HG02885 (cell line): ENCODE results near the gene SDCBP2.

Source experiments
- ATAC-seq: cut with Tn5 transposase; IDR thresholded peaks from one replicate; pipeline ENCODE4 v1.9.1; 2021; ENCODE audit warnings: mild to moderate bottlenecking; ENCODE audit not compliant: unreplicated experiment, poor library complexity

SDCBP2 gene

DNA sequence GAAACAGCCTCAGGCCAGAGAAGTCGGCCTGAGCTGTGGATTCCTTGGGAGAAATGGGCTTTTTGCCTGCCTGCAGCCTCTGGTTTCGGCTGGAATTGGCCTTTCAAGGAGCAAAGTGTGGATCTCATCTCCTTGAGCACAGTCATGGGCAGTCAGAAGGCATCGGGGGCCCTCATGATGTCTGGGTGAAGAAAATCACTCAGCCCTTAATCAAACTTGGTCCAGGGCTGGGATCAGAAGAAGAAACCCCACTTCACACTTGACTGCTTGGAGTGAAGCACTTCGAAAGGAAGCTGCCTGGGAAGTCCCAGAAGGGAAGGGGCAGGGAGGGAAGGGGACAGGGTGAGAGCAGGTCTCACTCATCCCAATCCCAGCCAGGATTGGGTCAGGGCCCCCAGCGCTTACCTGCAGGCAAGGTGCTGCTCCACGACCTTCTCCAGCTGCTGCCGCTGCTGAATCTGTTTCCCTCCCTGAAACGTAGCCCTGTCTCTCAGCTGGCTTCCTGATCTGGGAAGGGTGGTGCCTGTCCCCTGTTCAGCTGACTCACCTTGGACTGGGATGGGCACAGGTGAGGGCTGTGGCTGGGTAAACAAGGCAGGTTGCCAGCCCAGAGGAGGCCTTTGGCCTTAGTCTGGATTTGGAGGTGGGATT, at the start of gene SDCBP2:
Gene SDCBP2 (minus strand): TSS at position 460 of the 651 bp plus-strand sequence. CDS start 8,723 bp downstream, outside the sequence.
- no peak for ATAC-seq

DNA sequence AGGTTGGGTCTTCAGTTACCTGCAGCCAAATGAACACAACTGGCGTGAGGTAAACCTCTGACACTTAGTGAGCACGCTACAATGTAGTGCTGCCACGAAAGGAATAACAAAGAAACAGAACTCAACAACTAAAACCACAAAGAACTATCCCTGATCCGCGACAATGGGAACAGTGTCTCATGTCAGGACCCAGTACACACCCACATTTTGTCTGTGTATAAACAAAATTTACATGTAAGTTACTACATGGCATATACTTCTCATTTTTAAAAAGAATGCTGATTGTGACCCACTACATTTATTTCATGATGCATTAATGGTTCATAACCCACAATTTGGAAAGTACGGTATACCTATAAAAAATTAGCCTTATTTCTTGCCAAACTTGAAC, 49.8 kb upstream of the SDCBP2 start:
- no peak for ATAC-seq

- ATAC-seq, result no peak
These were observed 49.2 kb upstream of the SDCBP2 start for GRCh38 chr20:1377984-1378734.

DNA sequence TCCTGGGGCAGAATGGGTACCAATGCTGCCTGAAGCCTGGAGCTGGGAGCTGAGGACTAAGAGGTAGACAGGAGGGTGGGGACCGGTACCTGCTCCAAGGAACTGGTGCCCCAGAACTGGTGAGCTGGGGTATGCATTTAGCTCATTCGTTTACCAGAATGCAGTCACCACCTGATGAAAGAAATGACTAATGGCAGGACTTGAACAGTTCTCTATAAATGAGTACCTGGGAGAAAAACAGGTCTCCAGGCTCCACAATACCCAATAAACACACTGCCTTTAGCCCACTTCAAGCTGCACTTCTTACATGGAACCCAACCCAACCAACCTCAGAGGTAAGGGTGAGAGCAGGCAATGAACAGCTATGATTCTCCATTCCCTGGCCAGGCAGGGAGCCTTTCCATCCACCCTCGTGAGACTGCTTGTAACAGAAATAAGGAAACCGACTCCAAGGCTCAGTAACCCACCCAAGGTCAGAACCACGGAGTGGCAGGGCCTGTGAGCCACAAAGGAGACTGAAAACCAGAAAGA, 48.5 kb upstream of the SDCBP2 start:
- peak; percentile 45 for ATAC-seq

- ATAC-seq, result no peak
These were observed 47.7 kb upstream of the SDCBP2 start for GRCh38 chr20:1376408-1377270.

GRCh38 chr20:1376007-1376406, 47.1 kb upstream of the SDCBP2 start:
- ATAC-seq, result no peak

- ATAC-seq, result no peak
These were observed 46.6 kb upstream of the SDCBP2 start for GRCh38 chr20:1375515-1375914.

- no peak for ATAC-seq
These were observed 45.3 kb upstream of the SDCBP2 start for GRCh38 chr20:1374246-1374645.

GRCh38 chr20:1373614-1374013, 44.7 kb upstream of the SDCBP2 start:
- ATAC-seq, result no peak

DNA sequence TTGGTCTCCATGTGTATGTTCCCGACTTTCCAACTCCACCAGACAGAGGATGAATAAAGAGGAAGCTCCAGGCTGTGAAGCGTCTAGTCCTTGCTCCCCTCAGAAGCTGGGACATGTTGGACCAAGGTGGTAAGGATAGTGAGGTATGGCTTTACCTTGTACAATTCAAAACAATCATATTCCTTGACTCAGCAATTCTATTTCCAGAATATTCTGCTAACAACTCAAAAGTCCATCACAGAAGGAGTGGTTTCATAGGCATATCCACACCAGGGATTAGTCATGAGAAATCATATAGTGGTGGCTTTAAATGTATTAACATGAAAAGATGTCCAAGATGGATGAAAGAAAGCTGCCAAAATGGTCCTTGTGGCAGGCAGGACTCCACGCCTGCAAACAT, 44.1 kb upstream of the SDCBP2 start:
- no peak for ATAC-seq

GRCh38 chr20:1371830-1372539, 43.0 kb upstream of the SDCBP2 start:
- ATAC-seq, result no peak

DNA sequence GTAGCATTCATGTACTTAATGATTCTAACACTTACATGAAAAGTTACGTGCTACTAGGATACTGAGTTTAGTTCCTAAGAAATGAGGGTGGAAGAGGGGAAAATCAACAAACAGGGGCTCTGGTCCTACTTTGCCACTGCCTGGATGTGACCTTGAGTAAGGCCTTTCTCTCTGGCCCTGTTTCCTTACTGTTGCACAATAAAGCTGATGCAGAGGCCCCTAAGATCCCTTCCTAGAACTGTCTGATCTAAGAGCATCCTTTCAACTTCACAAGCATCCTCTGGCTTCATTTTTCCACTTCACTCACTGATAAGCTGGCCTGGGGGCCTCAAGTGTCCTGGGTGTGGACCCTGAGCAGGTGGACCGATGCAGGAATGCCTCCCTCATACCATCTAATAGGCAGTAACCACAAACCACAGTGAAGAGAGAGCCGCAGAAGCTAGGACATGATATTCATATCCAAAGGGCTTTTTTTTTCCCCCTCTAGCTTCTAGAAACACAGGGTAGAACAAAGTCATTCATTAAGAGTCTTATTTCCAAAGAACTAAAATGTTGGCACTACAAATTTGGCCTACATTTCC, 42.4 kb upstream of the SDCBP2 start:
- no peak for ATAC-seq

- no peak for ATAC-seq
These were observed 41.7 kb upstream of the SDCBP2 start for GRCh38 chr20:1370548-1371110.

DNA sequence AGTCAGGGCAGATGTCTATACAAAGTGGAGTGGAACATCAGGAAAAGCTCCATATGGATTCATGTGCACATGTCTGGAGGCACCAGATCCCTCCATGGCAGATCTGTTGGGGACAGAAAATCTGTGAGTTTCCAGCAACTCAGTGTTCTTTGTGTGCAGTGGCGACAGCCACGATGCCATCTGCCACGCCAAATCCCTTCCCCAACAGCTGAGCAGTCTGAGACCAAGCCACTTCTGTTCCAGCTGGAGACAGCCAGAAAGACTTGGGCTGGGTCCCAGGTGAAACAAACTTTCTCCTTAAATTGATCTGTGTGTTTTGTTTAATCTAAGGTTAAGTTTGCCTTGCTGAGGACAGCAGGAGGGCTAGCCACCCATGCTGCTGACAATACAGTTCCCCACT, 41.0 kb upstream of the SDCBP2 start:
- ATAC-seq, result no peak

- ATAC-seq, result no peak
These were observed 39.7 kb upstream of the SDCBP2 start for GRCh38 chr20:1368448-1369199.

GRCh38 chr20:1367479-1367878, 38.5 kb upstream of the SDCBP2 start:
- ATAC-seq, result no peak

- no peak for ATAC-seq
These were observed 35.2 kb upstream of the SDCBP2 start for GRCh38 chr20:1364106-1364505.

GRCh38 chr20:1363522-1363921, 34.6 kb upstream of the SDCBP2 start:
- no peak for ATAC-seq

DNA sequence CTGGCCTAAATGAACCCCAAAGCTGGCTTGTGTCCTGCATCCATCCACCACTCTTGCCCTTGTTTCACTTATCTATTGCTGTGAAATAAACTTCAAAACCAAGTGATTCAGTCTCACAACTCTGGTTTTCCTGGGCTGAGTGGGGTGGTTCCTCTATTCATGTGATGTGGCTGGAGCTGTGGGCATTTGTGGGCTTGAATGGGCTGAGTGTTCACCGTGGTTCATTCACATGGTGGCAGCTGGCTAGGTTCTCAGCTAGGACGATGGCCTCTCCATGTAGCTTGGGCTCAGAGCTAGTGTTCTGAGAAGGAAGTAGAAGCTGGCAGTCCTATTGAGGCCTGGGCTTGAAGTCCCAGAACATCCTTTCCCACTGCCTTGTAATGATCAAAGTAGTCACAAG, 33.5 kb upstream of the SDCBP2 start:
- ATAC-seq, result no peak
